ENCODE results near the gene PRR16. TPM values are rescaled to one million over a fixed set of nuclear protein-coding genes. Genes with fewer than 3 reads are reported as not detected.

Gene PRR16
- polyA plus RNA-seq, 1 donor: 19.3 TPM

DNA sequence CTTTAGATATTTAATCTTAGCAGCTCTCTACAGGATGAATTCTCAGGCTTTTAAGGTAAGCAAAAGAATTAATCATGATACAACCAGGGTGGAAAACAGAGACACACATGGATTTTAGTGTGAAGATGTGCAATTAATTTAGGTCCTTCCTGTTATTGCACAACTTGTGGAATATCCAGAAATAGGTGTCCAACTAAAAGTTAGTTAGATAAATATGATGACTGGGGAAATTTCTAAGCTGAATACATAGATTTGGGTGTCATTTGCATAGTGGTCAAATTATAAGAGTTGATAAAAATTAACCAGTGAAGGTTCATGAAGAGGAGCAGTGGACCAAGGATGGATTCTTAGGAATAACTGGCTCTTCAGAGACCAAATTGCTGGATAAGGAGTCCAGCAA, 266.1 kb downstream of the PRR16 start:
- DNase-seq (ENCODE audit: low read depth): no peak

DNA sequence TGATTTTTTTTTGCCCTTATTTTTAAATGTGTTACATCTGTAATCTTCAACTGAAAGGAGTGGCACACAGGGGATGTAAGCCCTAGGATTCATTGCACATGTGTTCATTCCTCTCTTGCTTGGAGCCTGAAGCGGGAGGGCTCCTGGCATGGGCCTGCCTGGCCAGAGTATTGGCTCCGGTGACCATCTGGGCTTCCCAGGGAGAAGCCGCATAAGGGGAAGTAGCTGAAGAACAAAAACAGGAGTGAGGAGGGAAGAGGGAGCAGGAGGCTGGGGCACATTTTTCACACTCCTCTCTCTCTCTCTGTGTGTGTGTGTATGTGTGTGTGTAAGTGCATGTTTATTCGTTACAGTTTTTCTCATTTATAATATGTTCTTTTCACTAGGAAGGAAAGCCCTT, 269.9 kb downstream of the PRR16 start:
- DNase-seq (ENCODE audit: low read depth): no peak

DNA sequence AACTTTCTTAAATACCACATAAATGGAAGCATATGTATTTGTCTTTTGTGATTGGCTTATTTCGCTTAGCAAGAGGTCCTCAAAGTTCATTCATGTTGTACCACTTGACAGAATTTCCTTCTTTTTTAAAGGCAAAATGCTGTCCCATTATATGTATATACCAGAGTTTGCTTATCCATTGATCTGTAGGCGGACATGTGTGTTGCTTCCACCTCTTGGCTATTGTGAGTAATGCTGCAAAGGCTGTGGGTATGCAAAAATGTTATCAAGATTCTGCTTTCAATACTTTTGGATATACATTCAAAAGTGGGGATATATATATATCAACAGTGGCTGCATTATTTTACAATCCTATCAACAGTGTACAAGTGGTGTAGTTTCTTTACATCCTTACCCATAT, 271.0 kb downstream of the PRR16 start:
- DNase-seq (ENCODE audit: low read depth): no peak
